Measurements from ENCODE around the gene PSMC3.

Gene PSMC3

GRCh38 chr11:47413351-47413750 is 12.9 kb downstream of the PSMC3 start:
- TF ChIP-seq GATA3 (IDR thresholded peaks at IDR 0.05; ENCODE audit: low read depth, low read length): no peak
- TF ChIP-seq GATA2 (IDR thresholded peaks at IDR 0.05; ENCODE audit: low read depth, low read length): no peak

- TF ChIP-seq GATA2 (IDR thresholded peaks at IDR 0.05; ENCODE audit: low read depth, low read length) (no peak), GATA3 (IDR thresholded peaks at IDR 0.05; ENCODE audit: low read depth, low read length) (no peak)
Measured at GRCh38 chr11:47411884-47412746, 14.1 kb downstream of the PSMC3 start.

- TF ChIP-seq GATA3 (IDR thresholded peaks at IDR 0.05; ENCODE audit: low read depth, low read length) (no peak), GATA2 (IDR thresholded peaks at IDR 0.05; ENCODE audit: low read depth, low read length) (no peak)
Measured at GRCh38 chr11:47410370-47411264, 15.6 kb downstream of the PSMC3 start.

GRCh38 chr11:47409440-47410369 is 16.5 kb downstream of the PSMC3 start:
- TF ChIP-seq GATA2 (IDR thresholded peaks at IDR 0.05; ENCODE audit: low read depth, low read length) (no peak), GATA3 (IDR thresholded peaks at IDR 0.05; ENCODE audit: low read depth, low read length) (no peak)

GRCh38 chr11:47408598-47409439 is 17.4 kb downstream of the PSMC3 start:
- TF ChIP-seq GATA2 (IDR thresholded peaks at IDR 0.05; ENCODE audit: low read depth, low read length) (peak; percentile 67), GATA3 (IDR thresholded peaks at IDR 0.05; ENCODE audit: low read depth, low read length) (no peak)

GRCh38 chr11:47407746-47408590 is 18.3 kb downstream of the PSMC3 start, which contains the start of gene SLC39A13:
SLC39A13 (plus strand) TSS chr11:47408590; CDS start chr11:47410095, 1,505 bp downstream.
- TF ChIP-seq GATA3 (IDR thresholded peaks at IDR 0.05; ENCODE audit: low read depth, low read length) (no peak), GATA2 (IDR thresholded peaks at IDR 0.05; ENCODE audit: low read depth, low read length) (no peak)

- no peak for TF ChIP-seq GATA3 (IDR thresholded peaks at IDR 0.05; ENCODE audit: low read depth, low read length)
Measured at GRCh38 chr11:47406896-47407745, 19.1 kb downstream of the PSMC3 start.

GRCh38 chr11:47403571-47403970 is 22.7 kb downstream of the PSMC3 start:
- TF ChIP-seq GATA2 (IDR thresholded peaks at IDR 0.05; ENCODE audit: low read depth, low read length) (no peak), GATA3 (IDR thresholded peaks at IDR 0.05; ENCODE audit: low read depth, low read length) (no peak)

GRCh38 chr11:47403135-47403534 is 23.1 kb downstream of the PSMC3 start:
- TF ChIP-seq GATA2 (IDR thresholded peaks at IDR 0.05; ENCODE audit: low read depth, low read length): no peak
- no peak for TF ChIP-seq GATA3 (IDR thresholded peaks at IDR 0.05; ENCODE audit: low read depth, low read length)

- TF ChIP-seq GATA2 (IDR thresholded peaks at IDR 0.05; ENCODE audit: low read depth, low read length) (peak; percentile 95), GATA3 (IDR thresholded peaks at IDR 0.05; ENCODE audit: low read depth, low read length) (no peak)
Measured at GRCh38 chr11:47400768-47401279, 25.4 kb downstream of the PSMC3 start.
